GM18951 (cell line): ENCODE measurements around the gene RNPC3.
"Not testable (repeated sequence)": the region's sequence is repeated elsewhere in the genome, so short reads cannot be mapped to it uniquely, and the experiment has no call there.

Experiments
- POLR2A ChIP-seq: IDR thresholded peaks from 4 replicates; pipeline ENCODE4 v1.6.1; 2011; ENCODE audit warnings: mild to moderate bottlenecking; ENCODE audit not compliant: insufficient read length, insufficient read depth; ENCODE audit errors: extremely low read depth
- in situ Hi-C: fragments of 300-500 bp; cut with MboI; formaldehyde crosslinking; loops from one replicate; pipeline ENCODE4 v1.12.0; 2022; ENCODE audit warnings: low sequenced_read_pairs, mixed read lengths, inconsistent platforms; ENCODE audit not compliant: unreplicated experiment

Gene RNPC3

GRCh38 chr1:103576065-103576464 is 50.6 kb downstream of the RNPC3 start:
- no peak for TF ChIP-seq POLR2A
- in situ Hi-C loops, result no loop called here

- in situ Hi-C loops, result not testable (repeated sequence)
Measured at GRCh38 chr1:103576784-103577183, 51.3 kb downstream of the RNPC3 start.

DNA sequence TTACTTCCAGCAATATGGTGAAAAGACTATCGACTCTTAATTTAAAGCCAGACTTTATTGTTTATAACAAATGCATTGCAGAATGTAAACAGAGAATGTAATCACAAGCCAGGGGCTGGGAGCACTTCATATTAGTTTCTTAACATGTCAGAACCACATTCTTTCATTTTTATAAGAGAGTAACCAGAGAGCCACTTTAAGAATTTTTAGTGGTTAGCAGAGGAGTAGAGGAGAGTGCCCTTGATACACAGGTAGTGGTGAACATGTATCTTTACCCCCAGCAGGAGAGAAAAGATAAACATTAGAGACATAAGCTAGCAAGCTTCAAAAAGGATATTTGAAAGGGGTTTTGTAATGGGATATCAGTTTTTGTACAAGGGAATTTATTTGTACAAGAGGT is 57.0 kb downstream of the RNPC3 start:
- no peak for TF ChIP-seq POLR2A
- in situ Hi-C loops, result no loop called here

- TF ChIP-seq POLR2A, result no peak
- in situ Hi-C loops, result no loop called here
Measured at GRCh38 chr1:103583887-103584286, 58.4 kb downstream of the RNPC3 start.

DNA sequence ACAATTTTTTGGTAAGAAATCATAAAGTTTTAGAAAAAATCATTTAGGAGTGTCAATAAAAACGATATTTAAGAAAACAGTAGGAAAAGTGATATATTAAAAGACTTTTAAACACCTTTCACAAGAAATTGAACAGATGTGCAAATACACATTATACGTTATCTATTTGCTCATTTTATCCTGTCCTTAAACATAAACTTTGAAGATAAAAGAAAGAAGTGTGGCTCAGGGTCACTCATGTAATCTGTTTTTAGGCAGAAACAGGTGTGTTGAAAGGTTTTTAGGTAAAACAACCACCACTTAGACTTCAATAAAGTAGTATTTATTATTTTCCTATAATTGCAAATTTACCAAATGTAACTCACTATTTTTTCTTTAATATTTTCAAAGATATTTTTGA is 59.0 kb downstream of the RNPC3 start:
- no peak for TF ChIP-seq POLR2A
- in situ Hi-C loops, result no loop called here

- in situ Hi-C loops, result loop anchor here (25.0 kb wide), 1 partner anchor 110 kb away; no protein-coding TSS in a partner anchor
Measured at GRCh38 chr1:103602740-103603139, 77.2 kb downstream of the RNPC3 start.
